DND-41 (cell line): Measurements from ENCODE around the gene GABRA5.
A peak's percentile ranks its signal among the peaks of the same experiment; 100 is the strongest.
"Not testable (repeated sequence)": the region's sequence is repeated elsewhere in the genome, so short reads cannot be mapped to it uniquely, and the experiment has no call there.

Experiments
- ATAC-seq: fragments of 200-7000 bp; cut with Tn5 transposase; 3 replicates; pipeline ENCODE4 v1.9.1; 2021; ENCODE audit warnings: low read depth; ENCODE audit not compliant: insufficient read depth
- DNase-seq: peaks from one replicate; pipeline ENCODE4 v3.0.0-alpha.2; 2020
- H2AFZ ChIP-seq: 2 replicates; pipeline ENCODE4 v1.6.0; 2012; ENCODE audit warnings: low read depth, low read length
- H3K27ac ChIP-seq: 2 replicates; pipeline ENCODE4 v1.5.1; 2012; ENCODE audit warnings: low read length, inconsistent platforms
- H3K27me3 ChIP-seq: fragments of 200-600 bp; sonication (generic); 2 replicates; pipeline ENCODE4 v1.6.0; 2012; ENCODE audit warnings: low read length, mild to moderate bottlenecking, inconsistent platforms; ENCODE audit not compliant: insufficient read depth, poor library complexity
- H3K36me3 ChIP-seq: 2 replicates; pipeline ENCODE4 v1.5.1; 2012; ENCODE audit warnings: low read length, inconsistent platforms; ENCODE audit not compliant: insufficient read depth
- H3K4me1 ChIP-seq: 2 replicates; pipeline ENCODE4 v1.5.1; 2012; ENCODE audit warnings: mild to moderate bottlenecking, low read length; ENCODE audit not compliant: insufficient read depth
- H3K4me2 ChIP-seq: 2 replicates; pipeline ENCODE4 v1.6.0; 2012; ENCODE audit warnings: mild to moderate bottlenecking, moderate library complexity, low read length, inconsistent platforms; ENCODE audit not compliant: insufficient read depth
- H3K4me3 ChIP-seq, 2 experiments: fragments of 200-600 bp in 1 of 2; shearing (Covaris generic) in 1 of 2; 2 replicates each; pipeline ENCODE4 v1.5.1; 2012 to 2016; ENCODE audit warnings: inconsistent platforms in 2 of 2, low read length in 2 of 2, mild to moderate bottlenecking in 2 of 2, low read depth in 1 of 2, moderate library complexity in 1 of 2
- H3K79me2 ChIP-seq: 2 replicates; pipeline ENCODE4 v1.6.0; 2012; ENCODE audit warnings: low read length, inconsistent platforms; ENCODE audit not compliant: insufficient read depth
- H3K9ac ChIP-seq: 2 replicates; pipeline ENCODE4 v1.6.0; 2012; ENCODE audit warnings: low read depth, mild to moderate bottlenecking, inconsistent platforms, low read length, moderate library complexity
- H3K9me3 ChIP-seq: 2 replicates; pipeline ENCODE4 v1.5.1; 2012; ENCODE audit warnings: low read length, moderate library complexity, mild to moderate bottlenecking, inconsistent platforms; ENCODE audit not compliant: insufficient read depth, severe bottlenecking
- H4K20me1 ChIP-seq: 2 replicates; pipeline ENCODE4 v1.6.0; 2012; ENCODE audit warnings: low read length; ENCODE audit not compliant: insufficient read depth
- EZH2 ChIP-seq: IDR thresholded peaks from 3 replicates; pipeline ENCODE4 v1.6.1; 2012; ENCODE audit warnings: borderline replicate concordance, low read depth, mild to moderate bottlenecking, moderate library complexity, low read length, inconsistent platforms; ENCODE audit not compliant: severe bottlenecking
- TF ChIP-seq, protein P1 (sequence below): IDR thresholded peaks from 2 replicates; pipeline ENCODE4 v1.5.1; 2012; ENCODE audit warnings: borderline replicate concordance, low read length, moderate library complexity, mild to moderate bottlenecking; ENCODE audit not compliant: poor library complexity, severe bottlenecking; ENCODE audit errors: extremely low read depth

The GABRA5 gene

DNA sequence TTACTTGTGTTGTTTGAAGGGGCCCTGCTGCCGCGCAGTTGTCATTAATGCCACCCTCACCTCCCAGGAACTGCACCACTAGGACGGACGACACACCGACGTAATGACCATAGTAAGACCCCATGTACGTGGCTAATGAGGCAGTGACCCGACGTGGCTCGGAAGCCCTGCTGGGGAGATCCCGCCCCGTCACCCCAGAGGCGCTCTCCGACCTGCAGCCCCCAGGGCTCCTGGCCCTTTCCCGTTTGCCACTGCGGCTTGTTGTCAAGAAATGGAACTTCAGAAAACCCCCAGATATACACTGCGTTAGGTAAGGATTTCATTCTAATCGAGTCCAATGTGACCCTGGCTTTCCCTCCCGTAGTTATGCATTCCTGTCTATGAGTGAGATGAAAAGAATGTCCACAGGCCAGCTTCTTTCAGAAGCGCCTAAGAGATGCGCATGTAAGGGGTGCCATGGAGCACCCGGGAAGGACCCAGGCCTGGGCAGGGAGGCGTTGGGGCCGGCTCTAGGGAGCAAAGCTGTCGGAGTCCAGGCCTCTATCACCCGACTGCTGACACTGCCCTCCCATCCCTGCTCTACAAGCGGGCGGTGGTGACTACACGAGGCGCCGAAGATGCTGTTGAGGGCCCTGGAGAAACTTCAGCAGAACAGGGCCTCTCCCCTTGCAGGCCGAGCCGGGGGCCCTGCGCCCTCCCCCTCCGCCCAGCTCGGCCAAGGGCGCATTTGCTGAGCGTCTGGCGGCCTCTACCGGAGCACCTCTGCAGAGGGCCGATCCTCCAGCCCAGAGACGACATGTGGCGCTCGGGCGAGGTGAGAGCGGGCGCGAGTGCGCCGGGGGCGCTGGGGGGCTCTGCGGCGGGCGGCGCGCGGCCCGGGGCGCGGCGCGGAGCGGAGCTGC is at the start of gene GABRA5:
GABRA5 (plus strand) TSS at position 765 of the 902 bp plus-strand sequence. CDS start 2,187 bp downstream, outside the sequence.
- H3K36me3 ChIP-seq = no peaks in the 10 kb centered on the region
- H3K9me3 ChIP-seq = no peaks in the 10 kb centered on the region
- ATAC-seq (no peak), DNase-seq (no peak)
- H2AFZ ChIP-seq = no peak within 1 kb of the TSS
- H3K27me3 ChIP-seq = no peaks in the 10 kb centered on the region
- TF ChIP-seq EZH2 = no peak
- TF ChIP-seq, protein P1, sequence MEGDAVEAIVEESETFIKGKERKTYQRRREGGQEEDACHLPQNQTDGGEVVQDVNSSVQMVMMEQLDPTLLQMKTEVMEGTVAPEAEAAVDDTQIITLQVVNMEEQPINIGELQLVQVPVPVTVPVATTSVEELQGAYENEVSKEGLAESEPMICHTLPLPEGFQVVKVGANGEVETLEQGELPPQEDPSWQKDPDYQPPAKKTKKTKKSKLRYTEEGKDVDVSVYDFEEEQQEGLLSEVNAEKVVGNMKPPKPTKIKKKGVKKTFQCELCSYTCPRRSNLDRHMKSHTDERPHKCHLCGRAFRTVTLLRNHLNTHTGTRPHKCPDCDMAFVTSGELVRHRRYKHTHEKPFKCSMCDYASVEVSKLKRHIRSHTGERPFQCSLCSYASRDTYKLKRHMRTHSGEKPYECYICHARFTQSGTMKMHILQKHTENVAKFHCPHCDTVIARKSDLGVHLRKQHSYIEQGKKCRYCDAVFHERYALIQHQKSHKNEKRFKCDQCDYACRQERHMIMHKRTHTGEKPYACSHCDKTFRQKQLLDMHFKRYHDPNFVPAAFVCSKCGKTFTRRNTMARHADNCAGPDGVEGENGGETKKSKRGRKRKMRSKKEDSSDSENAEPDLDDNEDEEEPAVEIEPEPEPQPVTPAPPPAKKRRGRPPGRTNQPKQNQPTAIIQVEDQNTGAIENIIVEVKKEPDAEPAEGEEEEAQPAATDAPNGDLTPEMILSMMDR = no peak
- H3K4me2 ChIP-seq = no peak within 1 kb of the TSS
- H3K27ac ChIP-seq = no peak within 1 kb of the TSS
- no peaks in the 10 kb centered on the region for H4K20me1 ChIP-seq
- H3K79me2 ChIP-seq = no peaks in the 10 kb centered on the region
- H3K9ac ChIP-seq = no peak within 1 kb of the TSS
- no peaks in the 10 kb centered on the region for H3K4me1 ChIP-seq
- no peak within 1 kb of the TSS for H3K4me3 ChIP-seq

DNA sequence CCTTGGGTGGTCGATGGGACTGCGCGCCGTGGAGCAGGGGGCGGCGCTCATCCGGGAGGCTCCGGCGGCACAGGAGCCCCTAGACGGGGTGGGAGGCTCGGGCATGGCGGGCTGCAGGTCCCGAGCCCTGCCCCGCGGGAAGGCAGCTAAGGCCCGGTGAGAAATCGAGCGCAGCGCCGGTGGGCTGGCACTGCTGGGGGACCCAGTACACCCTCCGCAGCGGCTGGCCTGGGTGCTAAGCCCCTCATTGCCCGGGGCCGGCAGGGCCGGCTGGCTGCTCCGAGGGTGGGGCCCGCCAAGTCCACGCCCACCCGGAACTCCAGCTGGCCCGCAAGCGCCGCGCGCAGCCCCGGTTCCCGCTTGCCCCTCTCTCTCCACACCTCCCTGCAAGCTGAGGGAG is 35.7 kb upstream of the GABRA5 start:
- H4K20me1 ChIP-seq, H3K36me3 ChIP-seq, H2AFZ ChIP-seq, H3K9ac ChIP-seq, H3K9me3 ChIP-seq, H3K27me3 ChIP-seq, H3K4me1 ChIP-seq, H3K79me2 ChIP-seq, ATAC-seq, H3K27ac ChIP-seq, H3K4me3 ChIP-seq, H3K4me2 ChIP-seq, DNase-seq: not testable (repeated sequence)

DNA sequence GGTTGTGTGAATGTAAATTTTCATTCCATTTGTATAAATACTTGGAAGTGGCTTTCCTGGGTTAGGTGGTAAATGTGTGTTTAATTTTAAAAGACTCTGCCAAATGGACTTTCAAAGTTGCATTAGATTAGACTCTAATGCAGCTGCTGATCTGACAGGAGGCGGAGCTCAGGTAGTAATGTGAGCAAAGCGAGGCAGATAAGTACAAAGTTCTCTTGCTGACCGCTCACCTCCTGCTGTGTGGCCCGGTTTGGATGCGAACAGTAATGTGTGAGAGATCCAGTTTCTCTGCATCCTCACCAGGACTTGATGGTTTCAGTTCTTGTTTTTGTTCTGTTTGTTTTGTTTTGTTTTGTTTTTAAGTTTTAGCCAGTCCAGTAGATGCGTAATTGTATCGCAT is 34.9 kb upstream of the GABRA5 start:
- Histone ChIP-seq H3K4me3 (no peak overlapping the region), H4K20me1 (no peaks in the 10 kb centered on the region), H3K9ac (no peak overlapping the region), H3K27me3 (no peaks in the 10 kb centered on the region), H3K4me1 (no peaks in the 10 kb centered on the region), H3K36me3 (no peaks in the 10 kb centered on the region), H2AFZ (no peak overlapping the region), H3K4me2 (no peak overlapping the region), H3K79me2 (no peaks in the 10 kb centered on the region), H3K9me3 (no peaks in the 10 kb centered on the region), H3K27ac (no peak overlapping the region)
- ATAC-seq (no peak), DNase-seq (no peak)
- no peak for TF ChIP-seq EZH2
- TF ChIP-seq, protein P1 = no peak

DNA sequence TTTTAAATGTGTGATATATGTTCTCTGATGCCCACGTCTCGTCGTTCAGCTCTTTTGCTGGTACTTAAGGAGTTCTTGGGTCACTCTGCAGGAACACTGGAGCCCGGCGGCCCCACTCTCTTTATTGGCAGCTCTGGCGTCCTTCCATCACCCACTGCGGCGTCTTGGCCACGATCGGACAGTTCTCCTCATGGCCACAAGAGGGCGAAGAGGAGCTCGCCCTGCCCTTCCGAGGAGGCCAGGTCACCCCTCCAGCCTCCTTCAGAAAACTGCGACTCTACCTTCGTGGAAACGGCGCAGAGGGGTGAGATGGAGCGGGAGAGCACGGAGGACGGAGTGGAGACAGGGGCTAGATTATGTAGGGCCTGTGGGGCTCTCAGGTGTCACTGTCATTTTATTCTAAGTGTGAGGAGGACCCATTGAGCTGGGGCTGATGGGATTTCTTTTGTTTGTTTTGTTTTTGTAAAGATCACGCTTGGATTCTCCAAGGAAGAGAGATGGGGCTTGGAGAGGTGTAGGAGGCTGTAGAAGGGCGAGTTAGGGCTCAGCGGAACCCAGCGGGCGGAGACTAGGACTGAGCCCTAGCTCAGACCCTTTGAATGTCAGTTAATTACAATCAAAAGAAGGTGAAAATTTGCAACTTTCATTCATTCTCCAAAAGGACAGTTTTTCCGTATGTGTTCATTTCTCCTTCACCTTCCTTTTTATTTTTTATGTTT is 28.0 kb upstream of the GABRA5 start:
- ATAC-seq = no peak
- Histone ChIP-seq H3K27ac (no peak overlapping the region), H3K27me3 (no peaks in the 10 kb centered on the region), H3K36me3 (no peaks in the 10 kb centered on the region), H3K79me2 (no peaks in the 10 kb centered on the region), H2AFZ (no peak overlapping the region), H3K4me2 (no peak overlapping the region), H3K4me3 (no peak overlapping the region), H3K4me1 (no peaks in the 10 kb centered on the region), H3K9ac (no peak overlapping the region), H4K20me1 (no peaks in the 10 kb centered on the region), H3K9me3 (no peaks in the 10 kb centered on the region)
- no peak for TF ChIP-seq EZH2
- TF ChIP-seq, protein P1 = peak; percentile 55
- DNase-seq = peak; percentile 5
